Body of pancreas (tissue), 4 donors: ENCODE measurements around the gene CST4.

Source experiments
- CTCF ChIP-seq, 7 experiments: fragments of 450-650 bp in 4 of 7; fragments of 200-600 bp in 3 of 7; sonication (generic) in 3 of 7; IDR thresholded peaks; one replicate each; pipeline ENCODE4 v1.5.1; 2016 to 2019; ENCODE audit warnings: antibody characterized with exemption in 7 of 7
- POLR2A ChIP-seq, 3 donors: fragments of 450-650 bp; IDR thresholded peaks; one replicate each; pipeline ENCODE4 v1.6.1; 2016; ENCODE audit warnings: antibody characterized with exemption in 3 of 3, mild to moderate bottlenecking in 2 of 3

GRCh38 chr20:23687986-23688385 is 852 bp downstream of the CST4 start:
- TF ChIP-seq POLR2A (IDR thresholded peaks at IDR 0.05) (no peak), CTCF (IDR thresholded peaks at IDR 0.05) (no peak)
